Activated T-cell treated with anti-CD3 and anti-CD28 coated beads for 48 hours (primary cell): Measurements from ENCODE around the gene HNRNPUL2.

ENCODE experiments used
- DNase-seq: peaks from one replicate; pipeline ENCODE4 v3.0.0-alpha.2; 2020; ENCODE audit warnings: low read depth

The HNRNPUL2 gene

GRCh38 chr11:62726915-62727164, 417 bp downstream of the HNRNPUL2 start:
- DNase-seq = no peak

GRCh38 chr11:62726156-62726914, 922 bp downstream of the HNRNPUL2 start:
- peak; percentile 12 for DNase-seq

- DNase-seq = no peak
Measured at GRCh38 chr11:62725646-62726045, 1.6 kb downstream of the HNRNPUL2 start.

GRCh38 chr11:62724171-62724570, 3.1 kb downstream of the HNRNPUL2 start:
- no peak for DNase-seq

- no peak for DNase-seq
Measured at GRCh38 chr11:62721994-62722393, 5.3 kb downstream of the HNRNPUL2 start.

GRCh38 chr11:62719302-62719978, 7.8 kb downstream of the HNRNPUL2 start:
- DNase-seq = no peak

- no peak for DNase-seq
Measured at GRCh38 chr11:62716816-62717215, 10.4 kb downstream of the HNRNPUL2 start.

GRCh38 chr11:62716206-62716605, 11.1 kb downstream of the HNRNPUL2 start:
- DNase-seq = no peak

GRCh38 chr11:62715150-62716130, 11.8 kb downstream of the HNRNPUL2 start:
- no peak for DNase-seq

- no peak for DNase-seq
Measured at GRCh38 chr11:62713343-62713742, 13.9 kb downstream of the HNRNPUL2 start.

GRCh38 chr11:62712861-62713260, 14.4 kb downstream of the HNRNPUL2 start:
- DNase-seq = no peak

- no peak for DNase-seq
Measured at GRCh38 chr11:62712276-62712812, 14.9 kb downstream of the HNRNPUL2 start.

- DNase-seq = peak; percentile 18
Measured at GRCh38 chr11:62710001-62710345, 17.3 kb downstream of the HNRNPUL2 start.

GRCh38 chr11:62709247-62710000, 17.8 kb downstream of the HNRNPUL2 start:
- DNase-seq = peak; percentile 89

- DNase-seq = peak; percentile 32
Measured at GRCh38 chr11:62708793-62709192, 18.5 kb downstream of the HNRNPUL2 start.

GRCh38 chr11:62708392-62708791, 18.9 kb downstream of the HNRNPUL2 start:
- DNase-seq = no peak

GRCh38 chr11:62707277-62707861, 19.9 kb downstream of the HNRNPUL2 start, which contains the start of the genes BSCL2 and GNG3:
BSCL2 (minus strand) TSS chr11:62707424; CDS start chr11:62707195, 229 bp downstream.
GNG3 (plus strand) TSS chr11:62707676; CDS start chr11:62708296, 620 bp downstream.
- no peak for DNase-seq

- DNase-seq = no peak
Measured at GRCh38 chr11:62706850-62707247, 20.4 kb downstream of the HNRNPUL2 start.

- peak; percentile 93 for DNase-seq
Measured at GRCh38 chr11:62705880-62706849, 21.1 kb downstream of the HNRNPUL2 start.

- no peak for DNase-seq
Measured at GRCh38 chr11:62705413-62705812, 21.8 kb downstream of the HNRNPUL2 start.
